HG03280 (cell line): ENCODE measurements around the gene RCOR1.

Source experiments
- ATAC-seq: cut with Tn5 transposase; IDR thresholded peaks from one replicate; pipeline ENCODE4 v1.9.1; 2021; ENCODE audit warnings: mild to moderate bottlenecking, moderate library complexity; ENCODE audit not compliant: unreplicated experiment

Gene RCOR1

GRCh38 chr14:102699416-102700110 is 107.1 kb downstream of the RCOR1 start:
- ATAC-seq: no peak

- ATAC-seq: no peak
Measured at GRCh38 chr14:102708494-102708893, 116.0 kb downstream of the RCOR1 start.

GRCh38 chr14:102711207-102711606 is 118.8 kb downstream of the RCOR1 start:
- ATAC-seq: no peak

GRCh38 chr14:102711946-102712345 is 119.5 kb downstream of the RCOR1 start:
- no peak for ATAC-seq

GRCh38 chr14:102717276-102717675 is 124.8 kb downstream of the RCOR1 start:
- no peak for ATAC-seq

- no peak for ATAC-seq
Measured at GRCh38 chr14:102722646-102723045, 130.2 kb downstream of the RCOR1 start.

GRCh38 chr14:102723650-102724049 is 131.2 kb downstream of the RCOR1 start:
- no peak for ATAC-seq

GRCh38 chr14:102726191-102726949 is 133.9 kb downstream of the RCOR1 start:
- no peak for ATAC-seq

GRCh38 chr14:102727336-102728095 is 135.1 kb downstream of the RCOR1 start:
- no peak for ATAC-seq

GRCh38 chr14:102728501-102728900 is 136.1 kb downstream of the RCOR1 start:
- no peak for ATAC-seq

GRCh38 chr14:102729268-102729667 is 136.8 kb downstream of the RCOR1 start:
- no peak for ATAC-seq

GRCh38 chr14:102729825-102730224 is 137.4 kb downstream of the RCOR1 start:
- no peak for ATAC-seq

- ATAC-seq: no peak
Measured at GRCh38 chr14:102731101-102731870, 138.8 kb downstream of the RCOR1 start.

GRCh38 chr14:102731871-102732800 is 139.7 kb downstream of the RCOR1 start:
- ATAC-seq: no peak

- ATAC-seq: no peak
Measured at GRCh38 chr14:102732924-102733323, 140.5 kb downstream of the RCOR1 start.

- ATAC-seq: no peak
Measured at GRCh38 chr14:102733326-102733725, 140.9 kb downstream of the RCOR1 start.

- ATAC-seq: no peak
Measured at GRCh38 chr14:102734436-102734835, 142.0 kb downstream of the RCOR1 start.

GRCh38 chr14:102736956-102737355 is 144.5 kb downstream of the RCOR1 start:
- ATAC-seq: no peak

- ATAC-seq: no peak
Measured at GRCh38 chr14:102737402-102738372, 145.2 kb downstream of the RCOR1 start.
